ENCODE measurements around the gene PIK3R5.

The PIK3R5 gene

GRCh38 chr17:8844229-8845218, 121.0 kb downstream of the PIK3R5 start:
- FAIRE-seq (no peak), DNase-seq (ENCODE audit: extremely low spot score, insufficient read length, low read depth) (no peak)

- FAIRE-seq (peak; percentile 44), DNase-seq (ENCODE audit: extremely low spot score, insufficient read length, low read depth) (no peak)
These were observed 122.2 kb downstream of the PIK3R5 start for GRCh38 chr17:8843344-8843743.

GRCh38 chr17:8841844-8842243, 123.7 kb downstream of the PIK3R5 start:
- FAIRE-seq (no peak), DNase-seq (ENCODE audit: extremely low spot score, insufficient read length, low read depth) (no peak)

DNA sequence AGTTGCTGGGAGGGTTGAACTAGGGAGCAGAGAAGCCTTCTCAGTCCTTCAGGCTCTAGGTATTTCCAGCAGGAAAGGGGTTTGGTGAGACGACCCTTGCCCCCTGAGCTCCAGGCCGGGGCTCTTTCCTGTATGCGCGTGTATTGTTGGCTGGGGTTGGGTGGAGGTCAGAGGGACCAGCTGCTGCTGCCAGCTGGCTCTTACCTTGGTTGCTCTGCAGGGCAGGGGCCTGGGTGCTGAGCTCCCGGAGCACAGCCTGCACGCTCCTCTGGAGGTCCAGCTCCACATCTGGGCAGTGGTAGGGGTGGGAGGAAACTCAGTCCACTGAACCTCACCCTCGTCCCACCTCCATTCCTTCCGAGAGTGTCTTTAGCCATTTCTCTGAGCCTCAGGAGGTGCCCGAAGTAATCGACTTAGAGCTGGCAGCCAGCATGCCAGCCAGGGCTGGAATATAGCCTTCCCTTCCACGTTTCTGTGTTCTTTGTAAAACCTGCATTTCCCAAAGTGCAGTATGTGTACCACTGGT, 126.0 kb downstream of the PIK3R5 start:
- FAIRE-seq = no peak
- no peak for DNase-seq (ENCODE audit: extremely low spot score, insufficient read length, low read depth)

DNA sequence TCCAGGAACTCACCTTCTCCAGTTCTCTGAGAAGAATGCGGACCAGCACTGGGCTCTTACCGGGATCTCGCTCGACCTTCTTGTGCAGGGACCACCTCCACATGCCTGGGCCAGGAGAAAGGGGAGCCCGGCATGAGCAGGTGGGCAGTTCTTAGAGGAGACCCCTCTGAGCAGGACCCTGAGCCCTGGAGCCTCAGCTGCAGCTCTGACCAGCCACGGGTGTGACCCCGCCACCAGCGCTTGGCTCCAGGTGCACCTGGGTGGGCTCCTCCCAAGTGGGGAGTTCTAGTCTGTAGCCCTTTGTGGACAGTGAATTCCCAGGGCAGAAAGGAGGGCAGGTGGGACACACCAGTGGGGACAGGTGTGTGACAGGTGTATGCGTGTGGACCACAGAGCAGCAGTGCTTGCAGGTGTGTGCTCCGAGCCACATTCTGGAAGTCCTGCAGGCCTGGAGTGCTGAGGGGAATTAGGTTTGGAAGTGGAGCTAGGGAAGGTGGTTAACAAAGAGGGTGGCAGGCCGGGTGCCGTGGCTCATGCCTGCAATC, 126.9 kb downstream of the PIK3R5 start:
- no peak for FAIRE-seq
- no peak for DNase-seq (ENCODE audit: extremely low spot score, insufficient read length, low read depth)

DNA sequence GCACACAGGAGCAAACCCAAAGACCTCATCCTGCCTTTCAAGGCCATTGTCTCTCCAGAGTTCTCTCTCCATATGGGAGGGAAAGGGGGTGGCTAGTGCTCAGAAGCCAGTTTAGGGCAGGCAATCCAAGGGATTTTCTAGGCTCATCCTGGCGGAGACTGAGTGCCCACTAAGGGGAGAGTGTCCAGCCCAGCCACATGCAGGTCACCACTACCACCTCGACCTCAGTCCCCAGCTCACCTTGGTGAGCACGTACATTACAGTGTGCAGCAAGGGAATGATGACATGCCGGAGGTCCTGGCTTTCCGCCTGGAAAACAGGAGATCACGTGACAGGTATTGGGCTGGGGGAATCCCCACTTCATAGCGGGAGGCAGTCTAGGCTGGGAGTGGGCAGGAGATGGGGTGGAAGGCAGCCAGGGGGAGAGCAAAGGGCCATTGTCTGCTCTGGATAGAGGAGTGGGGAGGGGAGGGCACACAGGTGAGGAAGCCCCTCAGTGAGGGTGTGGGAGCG, 127.9 kb downstream of the PIK3R5 start:
- no peak for FAIRE-seq
- DNase-seq (ENCODE audit: extremely low spot score, insufficient read length, low read depth) = no peak

DNA sequence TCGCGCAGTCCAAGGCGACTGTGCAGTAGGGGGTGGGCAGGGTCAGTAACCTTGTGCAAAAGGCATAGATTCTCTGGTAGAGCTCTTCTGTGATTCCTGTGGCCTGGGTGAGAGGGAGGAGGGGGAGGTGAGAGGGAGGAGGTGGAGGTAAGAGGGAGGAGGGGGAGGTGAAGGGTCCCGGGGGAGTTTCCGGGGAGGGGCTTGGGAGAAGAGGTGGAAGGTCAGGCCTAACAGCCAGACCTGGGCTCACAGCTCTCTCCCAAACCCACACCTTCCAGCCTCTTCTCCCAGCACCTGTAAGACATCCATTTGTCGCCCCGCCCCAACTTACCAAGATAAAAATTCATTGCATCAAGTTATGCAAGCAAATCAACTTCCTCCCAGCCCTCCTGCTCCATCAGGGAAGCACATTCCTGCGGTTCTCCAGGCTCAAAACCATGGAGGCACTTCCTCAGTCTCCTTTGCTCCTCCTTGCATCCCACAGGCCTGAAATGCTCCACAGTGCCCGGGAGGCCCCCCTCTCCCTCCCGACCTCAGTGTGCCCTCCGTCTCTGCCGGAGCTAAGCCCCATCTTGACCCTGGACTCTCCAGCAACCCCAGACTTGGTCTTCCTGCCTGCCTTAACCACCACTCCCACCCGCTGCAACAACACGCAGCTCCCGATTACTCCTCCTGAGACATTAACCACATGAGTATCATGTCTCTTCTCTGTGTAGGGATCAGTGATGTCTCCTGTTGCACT, 128.5 kb downstream of the PIK3R5 start:
- no peak for FAIRE-seq

GRCh38 chr17:8835631-8836364, 129.7 kb downstream of the PIK3R5 start:
- no peak for FAIRE-seq
- no peak for DNase-seq (ENCODE audit: extremely low spot score, insufficient read length, low read depth)

More for the DNA sequence above, 128.5 kb downstream of the PIK3R5 start:
- no peak for DNase-seq (ENCODE audit: extremely low spot score, insufficient read length, low read depth)

- no peak for DNase-seq (ENCODE audit: extremely low spot score, insufficient read length, low read depth)
- FAIRE-seq = no peak
These were observed 130.4 kb downstream of the PIK3R5 start for GRCh38 chr17:8835106-8835505.

DNA sequence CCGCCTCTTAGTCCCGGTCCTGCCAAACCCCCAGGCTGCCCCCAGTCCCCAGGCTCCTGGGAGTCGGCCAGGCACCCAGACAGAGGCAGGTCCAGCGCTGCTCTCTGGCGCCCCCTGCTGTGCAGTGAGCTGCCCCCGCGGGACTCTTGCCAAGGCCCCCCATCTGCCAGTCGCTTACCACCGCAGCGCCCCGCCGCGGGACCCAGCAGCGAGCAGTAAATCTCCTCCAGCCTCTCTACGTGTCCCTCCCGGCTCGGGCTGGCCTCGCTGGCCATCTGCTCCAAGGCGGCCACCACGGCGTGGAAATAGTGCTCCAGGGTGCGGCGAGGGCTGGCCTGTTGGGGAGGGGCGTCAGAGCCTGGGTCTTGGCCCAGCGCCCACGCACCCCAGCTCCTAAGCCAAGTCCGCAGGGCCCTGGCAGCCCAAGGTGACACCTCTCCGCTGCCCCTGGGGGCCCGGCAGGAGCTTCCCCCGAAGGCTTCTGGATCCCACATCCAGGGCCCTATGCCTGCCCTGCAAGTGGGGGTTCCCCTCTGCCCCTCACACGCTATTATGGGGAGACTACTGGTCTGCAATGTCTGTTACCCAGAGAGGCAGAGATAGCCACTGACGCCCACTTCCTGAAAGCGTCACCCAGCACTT, 132.7 kb downstream of the PIK3R5 start:
- DNase-seq (ENCODE audit: extremely low spot score, insufficient read length, low read depth) (no peak), FAIRE-seq (no peak)

DNA sequence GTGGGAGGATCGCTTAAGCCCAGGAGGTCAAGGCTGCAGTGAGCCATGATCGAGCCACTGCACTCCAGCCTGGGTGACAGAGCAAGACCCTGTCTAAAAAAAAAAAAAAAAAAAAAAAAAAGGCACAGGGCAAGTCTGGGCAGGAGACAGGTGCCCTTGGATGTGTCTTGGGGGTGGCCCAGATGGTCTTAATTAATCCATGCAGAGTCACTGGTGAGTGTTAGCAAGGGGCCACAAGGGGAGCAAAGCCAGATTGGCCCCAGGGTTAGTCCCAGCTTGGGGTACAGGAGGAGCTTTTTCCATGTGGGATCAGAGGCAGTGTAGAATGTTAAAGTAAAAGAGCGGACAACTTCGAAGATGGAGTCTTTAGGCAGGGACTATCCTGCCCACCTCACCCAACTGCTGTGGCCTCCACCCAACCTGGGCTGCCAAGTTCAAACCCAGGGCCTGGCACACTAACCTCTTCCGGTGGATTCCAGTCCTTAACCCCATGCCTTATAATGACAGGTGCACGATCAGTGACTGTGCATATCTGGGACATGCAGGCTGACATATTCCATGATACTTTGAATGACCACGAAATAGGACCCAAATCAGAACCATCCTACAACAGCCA, 134.2 kb downstream of the PIK3R5 start:
- FAIRE-seq = no peak
- DNase-seq (ENCODE audit: extremely low spot score, insufficient read length, low read depth) = no peak

- DNase-seq (ENCODE audit: extremely low spot score, insufficient read length, low read depth) (no peak), FAIRE-seq (no peak)
These were observed 135.4 kb downstream of the PIK3R5 start for GRCh38 chr17:8830141-8830540.

GRCh38 chr17:8829036-8829941, 136.2 kb downstream of the PIK3R5 start:
- FAIRE-seq (no peak), DNase-seq (ENCODE audit: extremely low spot score, insufficient read length, low read depth) (no peak)
